Measurements from ENCODE around the gene OAT.
"Not testable (repeated sequence)": the region's sequence is repeated elsewhere in the genome, so short reads cannot be mapped to it uniquely, and the experiment has no call there.

Gene OAT

GRCh38 chr10:124380256-124380995 lies 38.3 kb downstream of the OAT start:
- in situ Hi-C loops (cut with HindIII; ENCODE audit: low sequenced_read_pairs): no loop called here

DNA sequence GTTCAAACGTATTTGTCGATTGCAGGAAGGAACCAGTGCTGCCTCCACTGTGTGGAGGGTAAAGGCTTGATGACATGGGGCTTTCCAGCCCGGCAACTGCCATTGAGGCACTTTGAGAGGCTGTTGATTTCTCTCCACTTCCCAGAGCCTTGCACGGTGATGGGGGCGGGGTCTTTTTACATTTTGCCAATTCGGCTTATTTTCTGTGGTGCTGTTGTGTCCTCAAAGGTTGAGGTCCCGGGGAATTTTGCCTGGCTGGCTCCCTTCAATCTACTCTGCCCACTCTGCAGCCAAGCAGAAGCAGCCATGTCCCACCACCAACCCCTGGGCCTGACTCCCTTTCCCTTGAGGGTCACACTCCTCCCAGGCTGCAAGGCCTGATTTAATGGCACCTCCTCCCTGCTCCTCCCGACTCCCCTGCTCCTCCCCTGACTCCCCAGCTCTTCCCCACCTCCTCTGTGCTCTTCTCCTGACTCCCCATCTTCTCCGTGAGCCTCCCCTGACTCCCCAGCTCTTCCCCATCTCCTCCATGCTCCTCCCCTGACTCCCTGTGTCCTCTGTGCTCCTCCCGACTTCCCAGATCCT lies 39.0 kb downstream of the OAT start:
- in situ Hi-C loops (cut with HindIII; ENCODE audit: low sequenced_read_pairs): no loop called here

DNA sequence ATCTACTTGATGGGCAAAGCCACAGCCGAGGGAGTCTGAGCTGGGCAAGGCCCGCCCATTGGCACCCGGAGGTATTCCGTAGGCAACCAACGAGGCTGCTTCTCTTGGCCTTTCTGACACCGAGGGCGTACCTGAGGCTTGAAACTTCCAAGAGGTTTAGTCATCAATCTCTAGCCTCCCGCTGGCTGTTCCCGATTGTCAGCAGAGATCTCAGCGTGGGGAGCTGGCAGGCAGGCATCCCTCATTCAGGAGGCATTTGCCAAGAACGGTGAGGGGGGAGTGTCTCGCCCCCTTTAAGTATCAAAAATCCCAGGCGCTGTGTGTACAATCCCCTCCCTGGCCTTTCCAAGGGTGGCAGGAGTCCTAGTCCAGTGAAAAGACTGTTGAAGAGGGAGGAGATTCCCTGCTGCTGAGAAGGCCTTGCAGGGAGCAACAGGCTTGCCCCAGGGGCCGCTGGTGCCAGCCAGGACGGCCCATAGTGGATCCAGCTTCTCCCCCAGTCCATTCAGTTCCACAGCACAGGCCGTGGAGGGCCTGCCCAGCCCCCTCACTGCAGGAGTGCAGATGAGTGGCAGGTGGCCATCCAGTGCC lies 39.7 kb downstream of the OAT start:
- in situ Hi-C loops (cut with HindIII; ENCODE audit: low sequenced_read_pairs): no loop called here

GRCh38 chr10:124378271-124378670 lies 40.5 kb downstream of the OAT start:
- in situ Hi-C loops (cut with HindIII; ENCODE audit: low sequenced_read_pairs): no loop called here

- in situ Hi-C loops (cut with HindIII; ENCODE audit: low sequenced_read_pairs): no loop called here
Observed at GRCh38 chr10:124377101-124377500, 41.6 kb downstream of the OAT start.

- in situ Hi-C loops (cut with HindIII; ENCODE audit: low sequenced_read_pairs): no loop called here
Observed at GRCh38 chr10:124376411-124376810, 42.3 kb downstream of the OAT start.

DNA sequence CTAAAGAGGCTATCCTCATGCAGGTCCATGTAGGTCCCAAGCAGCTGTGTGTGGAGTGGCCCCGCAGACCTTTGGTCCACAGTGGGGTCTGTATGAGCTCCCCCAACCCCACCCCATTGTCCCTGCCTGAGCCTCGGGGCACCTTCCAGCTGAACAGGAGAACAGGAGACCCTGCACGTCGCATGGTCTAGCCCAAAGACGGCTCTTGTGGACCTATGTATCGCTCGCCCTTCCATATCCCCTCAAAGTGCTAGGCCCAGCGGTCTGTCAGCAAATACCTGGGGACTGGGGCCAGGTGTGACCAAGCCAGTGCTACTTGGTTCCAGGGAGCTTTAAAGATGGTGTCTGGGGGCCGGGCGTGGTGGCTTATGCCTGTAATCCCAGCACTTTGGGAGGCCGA lies 43.0 kb downstream of the OAT start:
- in situ Hi-C loops (cut with HindIII; ENCODE audit: low sequenced_read_pairs): no loop called here

- in situ Hi-C loops (cut with HindIII; ENCODE audit: low sequenced_read_pairs): no loop called here
Observed at GRCh38 chr10:124375353-124375614, 43.4 kb downstream of the OAT start.

- in situ Hi-C loops (cut with HindIII; ENCODE audit: low sequenced_read_pairs): no loop called here
Observed at GRCh38 chr10:124374535-124375352, 44.0 kb downstream of the OAT start.

DNA sequence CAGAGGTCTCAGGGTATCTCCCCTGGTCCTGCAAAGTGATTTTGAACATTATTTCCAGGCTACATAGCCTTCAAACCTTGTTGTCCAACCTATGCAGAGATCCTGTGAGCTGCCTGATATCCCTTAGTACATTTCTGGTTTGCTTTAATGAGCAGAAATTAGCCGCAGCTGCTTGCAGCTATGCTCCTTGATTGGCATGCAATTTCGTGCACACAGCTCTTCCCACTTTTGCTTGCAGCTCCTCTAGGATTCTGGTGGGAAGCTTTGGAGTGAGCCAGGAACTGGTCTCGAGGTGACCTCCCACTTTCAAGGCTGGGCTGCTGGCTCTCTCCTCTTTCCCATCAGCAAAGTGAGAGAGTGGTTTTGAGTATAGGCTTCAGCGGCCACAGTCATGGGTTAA lies 45.8 kb downstream of the OAT start:
- in situ Hi-C loops (cut with HindIII; ENCODE audit: low sequenced_read_pairs): no loop called here

- in situ Hi-C loops (cut with HindIII; ENCODE audit: low sequenced_read_pairs): no loop called here
Observed at GRCh38 chr10:124370426-124370825, 48.3 kb downstream of the OAT start.

DNA sequence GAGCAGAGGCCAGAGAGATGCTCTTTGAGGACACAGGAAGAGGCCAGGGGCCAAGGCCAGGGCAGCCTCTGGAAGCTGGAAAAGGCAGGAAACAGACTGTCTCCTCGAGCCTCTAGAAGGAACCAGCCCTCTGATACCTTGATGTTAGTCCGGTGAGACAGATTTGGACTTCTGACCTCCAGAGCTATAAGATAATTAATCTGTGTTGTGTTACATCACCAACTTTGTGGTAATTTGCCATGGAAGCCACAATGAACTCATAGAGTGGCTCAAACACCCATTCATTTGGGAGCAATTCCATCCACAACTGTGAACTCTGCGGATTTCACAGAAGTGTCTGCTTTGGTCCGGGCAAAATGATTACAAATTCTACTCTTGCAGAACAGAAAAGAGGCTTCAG lies 48.7 kb downstream of the OAT start:
- in situ Hi-C loops (cut with HindIII; ENCODE audit: low sequenced_read_pairs): no loop called here

- in situ Hi-C loops (cut with HindIII; ENCODE audit: low sequenced_read_pairs): not testable (repeated sequence)
Observed at GRCh38 chr10:124369533-124369932, 49.2 kb downstream of the OAT start.

- in situ Hi-C loops (cut with HindIII; ENCODE audit: low sequenced_read_pairs): no loop called here
Observed at GRCh38 chr10:124369066-124369465, 49.7 kb downstream of the OAT start.

DNA sequence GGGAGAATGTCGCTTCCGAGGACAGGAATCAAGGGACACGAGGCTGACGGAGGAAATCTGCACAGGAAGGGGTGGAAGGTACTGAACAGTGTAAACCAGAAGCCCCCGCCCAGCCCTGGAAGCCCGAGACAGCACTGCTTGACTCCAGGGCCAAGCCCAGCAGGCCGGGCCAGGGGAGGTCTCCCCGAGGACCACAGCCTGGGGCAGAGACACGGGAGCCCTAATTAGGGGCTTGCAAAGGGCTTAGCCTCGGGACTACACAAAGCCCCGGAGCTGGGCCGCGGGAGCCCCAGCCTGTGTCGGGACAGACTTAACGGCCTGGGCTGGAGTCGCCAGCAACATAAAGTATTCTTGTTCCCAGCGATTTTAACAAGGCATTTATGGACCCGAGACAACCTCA lies 50.8 kb downstream of the OAT start:
- in situ Hi-C loops (cut with HindIII; ENCODE audit: low sequenced_read_pairs): no loop called here

GRCh38 chr10:124367414-124367813 lies 51.3 kb downstream of the OAT start:
- in situ Hi-C loops (cut with HindIII; ENCODE audit: low sequenced_read_pairs): no loop called here

GRCh38 chr10:124366825-124367224 lies 51.9 kb downstream of the OAT start:
- in situ Hi-C loops (cut with HindIII; ENCODE audit: low sequenced_read_pairs): no loop called here

DNA sequence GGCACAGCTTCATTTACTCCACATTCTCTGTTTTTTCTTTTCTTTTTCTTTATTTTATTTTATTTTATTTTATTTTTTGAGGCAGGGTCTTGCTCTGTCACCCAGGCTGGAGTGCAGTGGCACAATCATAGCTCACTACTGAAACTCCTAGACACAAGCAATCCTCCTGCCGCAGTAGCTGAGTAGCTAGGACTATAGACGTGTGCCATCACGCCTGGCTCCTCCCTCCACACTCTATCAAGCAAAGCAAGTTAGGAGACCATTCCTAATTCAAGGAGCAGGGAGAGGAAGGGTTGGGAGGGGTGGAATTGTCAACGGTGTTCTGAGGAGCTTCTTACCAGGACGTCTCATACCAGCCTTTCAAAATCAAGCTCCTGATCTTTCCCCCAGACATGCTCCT lies 52.4 kb downstream of the OAT start:
- in situ Hi-C loops (cut with HindIII; ENCODE audit: low sequenced_read_pairs): no loop called here

GRCh38 chr10:124364674-124365073 lies 54.0 kb downstream of the OAT start:
- in situ Hi-C loops (cut with HindIII; ENCODE audit: low sequenced_read_pairs): no loop called here

GRCh38 chr10:124362568-124362967 lies 56.2 kb downstream of the OAT start:
- in situ Hi-C loops (cut with HindIII; ENCODE audit: low sequenced_read_pairs): no loop called here

GRCh38 chr10:124359336-124359832 lies 59.3 kb downstream of the OAT start:
- in situ Hi-C loops (cut with HindIII; ENCODE audit: low sequenced_read_pairs): loop anchor here (5.0 kb wide), 1 partner anchor 72 kb away; no protein-coding TSS in a partner anchor

GRCh38 chr10:124357561-124357885 lies 61.2 kb downstream of the OAT start:
- in situ Hi-C loops (cut with HindIII; ENCODE audit: low sequenced_read_pairs): loop anchor here (5.0 kb wide), 1 partner anchor 70 kb away; no protein-coding TSS in a partner anchor

Data from endothelial cell of hepatic sinusoid (primary cell).